HG03457 (cell line): ENCODE data around the gene FAM124B.
"Not testable (repeated sequence)": the region's sequence is repeated elsewhere in the genome, so short reads cannot be mapped to it uniquely, and the experiment has no call there.

Experiments used
- ATAC-seq: cut with Tn5 transposase; IDR thresholded peaks from one replicate; pipeline ENCODE4 v1.9.1; 2021; ENCODE audit warnings: moderate number of reproducible peaks; ENCODE audit not compliant: unreplicated experiment

The FAM124B gene

GRCh38 chr2:224413381-224413780 is 11.5 kb upstream of the FAM124B start:
- ATAC-seq: no peak

GRCh38 chr2:224412141-224413015 is 10.5 kb upstream of the FAM124B start:
- no peak for ATAC-seq

- no peak for ATAC-seq
Measured at GRCh38 chr2:224410946-224411561, 9.1 kb upstream of the FAM124B start.

DNA sequence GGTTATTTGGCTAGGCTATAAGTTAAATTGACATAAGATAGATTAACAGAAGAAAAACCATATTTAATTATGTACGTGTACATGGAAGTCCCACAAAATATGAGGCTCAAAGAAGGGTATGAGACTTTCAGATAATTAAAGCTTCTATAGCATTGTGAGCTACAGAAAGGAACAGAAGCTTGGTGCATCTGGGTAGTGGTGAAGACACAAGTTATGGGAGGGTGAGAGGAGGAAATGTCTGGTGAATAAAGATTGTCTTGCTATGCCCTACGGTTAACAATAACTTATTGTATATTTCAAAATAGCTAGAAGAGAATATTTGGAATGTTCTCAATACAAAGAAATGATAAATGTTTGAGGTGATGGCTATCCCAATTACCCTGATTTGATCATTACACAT is 6.8 kb upstream of the FAM124B start:
- ATAC-seq: no peak

- no peak for ATAC-seq
Measured at GRCh38 chr2:224407241-224407701, 5.4 kb upstream of the FAM124B start.

DNA sequence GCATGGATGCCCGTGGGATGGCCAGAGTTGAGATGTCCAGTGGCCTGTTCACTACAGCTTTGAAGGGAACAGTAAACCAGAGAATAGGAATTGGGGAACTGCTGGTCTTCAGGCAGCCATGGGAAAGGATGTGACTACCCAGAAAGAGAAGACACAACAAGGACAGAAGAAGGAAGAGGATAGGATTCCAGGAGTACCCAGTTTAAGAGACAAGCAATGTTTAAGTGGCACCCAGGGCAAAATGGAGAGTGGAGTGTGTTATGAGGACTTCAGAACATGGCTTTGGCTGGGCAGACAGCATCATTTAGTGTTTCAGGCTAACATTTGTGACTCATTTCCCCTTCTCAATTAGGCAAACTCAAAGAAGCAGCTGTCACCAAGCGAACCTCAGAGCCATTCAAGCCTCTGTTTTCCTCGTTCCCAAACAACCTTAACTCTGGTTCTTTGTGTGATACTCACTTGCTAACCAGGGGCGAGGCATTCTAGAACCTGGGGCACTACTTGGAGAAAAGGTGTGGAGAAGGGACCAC is 4.0 kb upstream of the FAM124B start:
- no peak for ATAC-seq

- no peak for ATAC-seq
Measured at GRCh38 chr2:224405412-224405811, 3.5 kb upstream of the FAM124B start.

GRCh38 chr2:224404796-224405195 is 2.9 kb upstream of the FAM124B start:
- ATAC-seq: no peak

DNA sequence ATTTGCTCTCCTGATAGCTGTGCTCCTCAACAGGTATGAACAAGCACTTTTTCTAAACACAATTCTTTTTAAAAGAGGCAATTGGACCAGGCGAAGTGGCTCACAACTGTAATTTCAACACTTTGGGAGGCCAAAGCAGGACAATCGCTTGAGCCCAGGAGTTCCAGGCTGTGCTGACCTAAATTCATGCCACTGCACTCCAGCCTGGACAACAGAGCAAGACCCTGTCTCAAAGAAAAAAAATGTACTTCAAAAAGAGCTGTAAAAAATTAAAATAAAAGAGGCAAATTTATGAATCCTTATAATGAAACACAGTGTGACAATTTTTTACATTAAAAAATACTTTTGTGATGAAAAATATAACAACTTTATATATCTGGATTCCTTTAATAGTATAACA is 1.8 kb upstream of the FAM124B start:
- ATAC-seq: no peak

DNA sequence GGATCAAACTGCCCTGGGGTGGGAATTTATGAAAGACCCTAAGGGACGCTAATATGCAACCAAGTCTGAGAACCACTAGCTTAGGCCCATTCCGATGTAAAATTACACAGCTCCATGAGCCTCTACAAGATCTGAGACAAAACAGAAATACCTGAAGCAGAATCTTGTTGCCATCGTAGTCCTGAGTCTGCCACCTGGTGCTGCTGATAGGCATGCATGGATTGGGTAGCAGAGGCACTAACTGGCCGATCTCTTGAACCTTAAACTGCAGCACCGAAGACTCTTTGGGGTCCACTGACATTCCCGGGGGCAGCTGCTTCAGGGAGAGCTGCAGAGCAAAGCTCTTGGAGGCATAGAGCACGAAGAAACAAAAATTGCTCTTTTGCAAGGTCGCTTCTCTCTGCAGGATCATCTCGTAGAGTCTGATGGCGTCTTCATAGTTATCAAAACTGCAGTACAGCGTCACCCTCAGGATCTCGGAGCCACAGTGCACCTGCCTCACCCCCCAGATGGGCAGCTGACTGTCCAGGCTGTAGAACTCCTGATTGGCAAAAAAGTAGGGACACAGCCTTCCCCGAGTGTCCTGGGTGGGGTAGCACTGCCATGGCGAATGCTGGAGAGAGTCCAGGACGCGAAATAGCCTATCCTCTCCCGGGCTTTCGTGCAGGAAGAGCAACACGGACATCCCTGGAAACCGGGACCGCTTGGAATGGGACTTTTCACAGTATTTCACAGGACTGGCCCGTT is 848 bp downstream of the FAM124B start:
- no peak for ATAC-seq

- no peak for ATAC-seq
Measured at GRCh38 chr2:224400174-224400810, 1.6 kb downstream of the FAM124B start.

DNA sequence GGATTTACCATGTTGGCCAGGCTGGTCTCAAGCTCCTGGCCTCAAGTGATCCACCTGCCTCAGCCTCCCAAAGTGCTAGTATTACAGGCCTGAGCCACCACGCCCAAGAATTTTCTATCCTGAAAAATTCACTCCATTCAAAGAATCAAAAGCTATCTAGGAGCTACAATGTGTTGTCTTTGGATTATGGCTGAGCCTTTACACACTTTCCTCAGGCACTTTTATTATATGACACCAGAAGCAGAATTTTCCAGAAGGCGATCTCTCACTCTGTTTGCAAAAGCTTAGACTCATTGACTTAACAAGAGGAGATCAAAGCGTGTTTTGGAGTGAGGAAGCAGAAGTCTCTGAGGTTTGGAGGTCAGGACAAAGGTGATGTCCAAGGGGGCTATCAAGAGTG is 3.6 kb downstream of the FAM124B start:
- no peak for ATAC-seq

- ATAC-seq: not testable (repeated sequence)
Measured at GRCh38 chr2:224397100-224397499, 4.8 kb downstream of the FAM124B start.

DNA sequence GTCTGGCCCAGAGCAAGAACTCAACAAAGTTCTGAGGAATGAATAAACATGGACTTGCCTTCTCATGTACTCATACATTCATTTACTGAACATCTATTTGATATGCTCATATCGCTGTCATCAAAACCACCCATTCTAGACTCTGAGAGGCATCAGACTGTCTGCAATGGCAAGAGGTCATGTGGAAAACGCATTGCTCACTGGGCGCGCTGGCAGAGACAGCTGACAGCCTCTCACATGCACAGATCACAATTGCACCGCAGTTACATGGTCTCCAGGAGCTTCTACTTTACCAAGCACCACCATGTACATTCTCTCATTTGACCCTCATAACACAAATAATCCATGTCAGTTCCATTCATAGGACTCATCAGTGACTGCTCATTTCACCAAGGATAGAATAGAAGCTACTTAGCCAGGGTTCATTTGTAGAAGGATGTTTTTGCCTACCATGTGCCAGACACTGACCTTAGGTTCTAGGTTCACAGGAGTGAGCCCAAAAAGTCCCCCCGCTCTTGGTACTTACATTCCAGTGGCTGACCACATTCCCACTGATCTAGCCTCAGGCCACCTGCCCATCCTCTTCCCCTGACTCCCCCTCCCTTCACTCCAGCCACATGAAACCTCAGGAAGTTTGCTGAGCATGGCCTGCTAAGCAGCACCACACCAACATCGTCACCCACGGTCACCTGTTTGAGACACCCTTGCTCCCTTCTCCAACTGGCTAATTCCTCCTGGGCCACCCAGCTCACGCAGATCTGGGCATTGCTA is 6.1 kb downstream of the FAM124B start:
- ATAC-seq: no peak

DNA sequence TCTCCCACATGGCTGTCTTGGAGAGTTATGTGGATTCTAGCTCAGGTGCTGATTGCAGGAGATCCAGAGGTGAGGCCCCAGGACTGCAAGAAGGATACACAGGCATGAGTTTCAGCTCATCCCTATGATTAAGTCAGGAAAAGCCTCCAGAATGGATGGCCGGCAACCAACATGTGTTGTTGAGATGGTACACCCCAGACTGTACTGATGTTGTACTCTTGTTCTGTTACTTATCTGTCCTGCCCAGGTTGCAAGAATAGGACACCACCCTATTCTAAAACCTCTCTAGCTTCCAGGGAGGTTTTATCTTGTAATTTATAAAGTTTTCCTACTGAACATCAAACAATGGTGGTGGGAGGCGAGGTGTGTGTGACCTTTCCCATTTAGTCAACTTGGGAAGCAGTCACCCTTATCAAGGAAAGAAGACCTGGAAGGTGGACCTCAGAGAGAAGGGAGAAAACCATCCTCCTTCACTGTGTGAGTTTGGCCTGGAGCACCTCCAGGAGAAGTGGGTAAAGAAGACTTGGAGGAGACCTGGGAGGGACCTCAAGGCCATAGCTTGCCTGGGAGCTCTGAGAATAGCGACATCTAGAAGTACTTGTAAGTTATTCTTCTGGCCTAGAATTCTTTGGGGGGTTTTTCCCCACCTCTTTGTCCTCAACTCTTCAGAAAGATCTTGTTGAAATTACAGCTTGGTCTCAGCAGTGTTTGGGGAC is 8.6 kb downstream of the FAM124B start:
- no peak for ATAC-seq

GRCh38 chr2:224392545-224392944 is 9.4 kb downstream of the FAM124B start:
- ATAC-seq: no peak

DNA sequence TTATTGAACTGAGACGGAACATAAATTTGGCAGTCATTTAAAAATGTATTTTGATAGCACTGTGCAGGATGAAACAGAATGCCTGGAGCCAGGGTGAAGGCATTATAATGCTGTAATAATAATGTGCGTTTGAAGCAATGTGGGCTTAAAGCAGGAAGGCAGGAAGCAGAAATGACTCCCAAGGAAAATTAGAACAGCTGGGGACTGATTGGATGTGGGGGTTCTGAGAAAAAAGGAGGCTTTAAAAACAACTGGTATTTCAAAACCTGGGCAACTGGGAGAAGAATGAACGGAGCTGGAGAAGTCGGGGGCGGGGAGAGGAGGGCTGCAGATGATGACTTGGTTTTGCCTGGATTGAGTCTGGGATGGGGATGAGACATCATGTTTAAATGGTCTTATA is 12.6 kb downstream of the FAM124B start:
- no peak for ATAC-seq

DNA sequence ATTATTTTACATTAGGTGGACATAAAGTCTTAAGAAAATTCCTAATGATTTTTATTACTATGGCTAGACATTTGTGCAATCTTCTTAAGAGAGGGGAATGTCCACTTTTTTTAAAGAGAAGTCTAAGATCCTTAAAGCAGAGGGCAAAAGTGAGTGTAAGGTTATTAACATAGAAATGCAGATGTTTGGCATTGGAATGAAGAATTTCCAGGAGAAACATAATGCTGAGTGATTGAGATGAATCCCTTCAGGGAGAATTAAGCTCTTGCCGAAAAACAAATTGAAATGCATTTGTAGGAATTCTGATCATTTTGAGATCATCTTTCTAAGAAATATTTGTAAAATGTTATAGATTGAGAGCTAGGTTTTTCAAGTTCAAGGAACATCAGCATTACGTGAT is 15.0 kb downstream of the FAM124B start:
- ATAC-seq: no peak

- no peak for ATAC-seq
Measured at GRCh38 chr2:224382973-224383555, 18.8 kb downstream of the FAM124B start.
